Raji (cell line): Measurements from ENCODE around the gene CBX2.

Source experiments
- POLR2A ChIP-seq: IDR thresholded peaks from 2 replicates; pipeline ENCODE4 v1.6.1; 2011; ENCODE audit warnings: low read depth, low read length, control low read depth; ENCODE audit not compliant: insufficient read depth

CBX2 gene

DNA sequence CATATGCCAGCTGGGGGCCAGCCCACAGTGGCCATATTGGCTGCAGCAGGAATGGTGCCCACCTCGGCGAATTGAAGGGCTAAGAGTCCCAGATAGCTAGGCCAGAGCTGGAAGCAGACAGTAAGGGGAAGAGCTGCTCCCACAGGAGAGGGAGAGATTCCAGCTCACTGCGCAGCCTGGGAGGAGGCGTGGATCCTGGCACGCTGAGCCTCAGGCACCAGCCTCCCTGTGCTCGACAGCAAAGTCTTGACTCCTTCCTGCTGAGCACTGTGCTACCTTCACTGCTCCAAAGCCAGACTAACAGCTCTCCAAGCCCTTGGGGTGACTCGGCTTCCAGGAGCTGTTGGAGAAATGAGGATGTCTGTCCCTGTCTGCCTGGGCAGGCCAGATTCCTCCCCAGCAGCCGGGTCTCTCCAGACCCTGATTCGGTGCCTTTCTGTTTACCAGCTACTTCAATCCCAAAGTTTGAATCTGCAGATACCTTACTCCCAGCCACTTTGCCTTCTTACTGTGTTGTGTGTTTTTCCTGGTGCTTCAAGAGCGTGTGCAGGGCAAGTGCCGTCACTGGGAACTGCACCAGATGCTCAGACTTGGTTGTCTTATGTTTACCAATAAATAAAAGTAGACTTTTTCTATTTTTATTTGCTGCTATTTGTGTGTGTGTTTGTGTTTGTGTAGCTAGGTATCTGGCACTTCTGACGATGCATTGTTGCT is 9.1 kb downstream of the CBX2 start:
- TF ChIP-seq POLR2A = no peak

GRCh38 chr17:79788455-79788854 is 10.5 kb downstream of the CBX2 start:
- TF ChIP-seq POLR2A = no peak

- no peak for TF ChIP-seq POLR2A
Observed at GRCh38 chr17:79788989-79789942, 11.3 kb downstream of the CBX2 start.

DNA sequence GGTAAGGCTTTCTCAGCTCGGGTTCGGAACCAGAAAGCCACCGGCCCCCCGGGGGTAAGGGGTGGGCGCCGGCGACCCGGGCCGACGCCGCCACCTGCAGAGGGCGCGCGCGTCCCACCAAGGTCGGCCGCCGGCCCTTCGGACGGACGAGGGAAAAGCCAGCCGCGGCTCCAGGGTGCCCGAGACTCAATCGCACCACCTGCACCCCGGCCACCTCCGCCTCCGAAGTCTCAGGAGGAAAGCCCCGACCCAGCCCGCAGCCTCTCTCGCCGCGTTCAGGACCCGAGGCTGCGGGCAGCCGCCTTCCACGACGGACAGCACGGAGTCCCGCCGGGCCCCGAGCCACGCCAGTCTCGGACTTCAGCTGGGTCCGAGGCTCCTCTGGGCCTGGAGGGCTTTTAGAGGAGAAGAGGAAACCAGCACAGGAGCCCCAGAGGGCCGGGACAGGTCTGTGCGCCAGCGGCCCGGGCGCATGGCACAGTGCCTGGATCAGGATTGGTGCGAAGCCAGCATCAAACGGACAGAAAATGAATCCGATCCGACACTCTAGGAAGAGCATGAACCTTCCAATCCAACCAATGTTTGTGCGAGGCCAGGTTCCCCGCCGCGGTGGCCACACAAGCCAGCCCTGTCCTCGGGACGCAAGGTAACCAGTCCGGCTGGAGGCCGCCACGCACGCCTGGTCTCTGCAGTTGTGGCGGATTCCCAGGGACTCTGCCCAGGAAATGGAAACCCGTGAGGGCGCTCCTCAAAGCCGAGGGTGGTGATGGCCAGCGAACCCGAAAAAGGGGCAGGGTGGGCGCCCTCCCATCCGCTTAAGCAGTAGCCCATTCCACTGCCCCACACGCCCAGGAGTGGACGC is 12.2 kb downstream of the CBX2 start:
- TF ChIP-seq POLR2A = no peak

DNA sequence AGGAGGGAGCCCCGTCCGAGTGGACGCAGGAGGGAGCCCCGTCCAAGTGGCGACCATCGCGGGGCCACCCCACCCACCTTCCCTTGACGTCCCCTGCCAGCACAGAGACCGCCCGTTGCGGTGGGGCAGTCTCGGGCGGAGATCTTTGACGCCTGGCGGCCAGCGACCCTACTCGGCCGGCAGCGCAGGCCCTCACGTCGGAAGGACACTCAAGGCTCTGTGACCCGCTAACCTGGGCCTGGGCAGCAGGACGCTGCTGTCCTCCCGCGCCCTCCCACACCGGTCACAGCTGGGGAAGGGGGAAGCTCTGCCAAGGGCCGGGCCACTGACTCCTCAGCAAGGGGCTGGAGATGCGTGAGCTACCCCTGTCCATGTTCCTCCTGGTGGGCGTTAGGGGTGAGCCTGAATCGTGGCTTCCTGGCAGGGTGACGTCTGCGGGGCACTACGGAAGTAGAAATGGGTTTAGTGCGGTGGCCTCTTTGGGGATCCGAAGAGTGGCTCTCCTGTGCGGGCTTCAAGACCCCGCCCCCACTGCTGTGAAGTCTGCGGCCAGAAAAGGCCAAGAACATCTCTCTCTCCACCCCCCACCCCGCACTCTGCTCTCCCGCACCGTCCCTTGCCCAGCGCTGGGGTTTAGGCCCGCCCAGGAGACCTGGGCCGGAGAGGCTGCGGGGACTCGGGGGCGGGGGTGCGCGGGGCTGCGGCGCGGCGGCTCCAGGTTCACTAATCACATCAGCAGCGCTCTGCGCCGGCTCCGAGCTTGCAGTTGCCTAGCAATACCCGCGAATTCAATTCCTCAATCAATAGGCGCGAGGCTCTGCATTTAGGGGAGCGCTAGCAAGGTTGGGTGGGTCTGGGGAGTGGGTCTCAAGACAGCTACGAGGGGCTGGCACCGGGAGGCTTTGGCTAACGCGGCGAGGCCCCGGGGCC is 13.1 kb downstream of the CBX2 start:
- no peak for TF ChIP-seq POLR2A

DNA sequence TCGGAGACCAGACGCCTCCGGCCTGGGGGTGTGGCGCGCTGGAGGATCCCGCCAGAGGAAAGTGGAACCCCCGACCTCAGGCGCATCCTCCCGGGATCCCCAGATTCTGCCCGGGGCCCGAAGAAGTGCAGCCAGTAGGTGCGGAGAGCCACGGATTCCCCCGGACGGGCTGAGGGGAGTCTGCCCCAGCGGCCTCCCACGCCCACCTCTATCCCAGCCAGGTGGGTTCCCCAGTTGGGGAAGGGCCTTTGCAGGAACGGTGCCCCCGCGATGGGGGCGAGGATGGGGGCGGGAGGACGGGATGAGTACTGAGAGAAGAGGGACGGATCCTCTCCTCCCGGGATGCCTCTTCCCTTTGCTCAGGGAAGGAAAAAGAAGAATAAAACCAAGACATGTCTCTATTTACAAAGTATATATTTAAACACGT is 13.8 kb downstream of the CBX2 start:
- no peak for TF ChIP-seq POLR2A

GRCh38 chr17:79792341-79792871 is 14.5 kb downstream of the CBX2 start:
- no peak for TF ChIP-seq POLR2A

DNA sequence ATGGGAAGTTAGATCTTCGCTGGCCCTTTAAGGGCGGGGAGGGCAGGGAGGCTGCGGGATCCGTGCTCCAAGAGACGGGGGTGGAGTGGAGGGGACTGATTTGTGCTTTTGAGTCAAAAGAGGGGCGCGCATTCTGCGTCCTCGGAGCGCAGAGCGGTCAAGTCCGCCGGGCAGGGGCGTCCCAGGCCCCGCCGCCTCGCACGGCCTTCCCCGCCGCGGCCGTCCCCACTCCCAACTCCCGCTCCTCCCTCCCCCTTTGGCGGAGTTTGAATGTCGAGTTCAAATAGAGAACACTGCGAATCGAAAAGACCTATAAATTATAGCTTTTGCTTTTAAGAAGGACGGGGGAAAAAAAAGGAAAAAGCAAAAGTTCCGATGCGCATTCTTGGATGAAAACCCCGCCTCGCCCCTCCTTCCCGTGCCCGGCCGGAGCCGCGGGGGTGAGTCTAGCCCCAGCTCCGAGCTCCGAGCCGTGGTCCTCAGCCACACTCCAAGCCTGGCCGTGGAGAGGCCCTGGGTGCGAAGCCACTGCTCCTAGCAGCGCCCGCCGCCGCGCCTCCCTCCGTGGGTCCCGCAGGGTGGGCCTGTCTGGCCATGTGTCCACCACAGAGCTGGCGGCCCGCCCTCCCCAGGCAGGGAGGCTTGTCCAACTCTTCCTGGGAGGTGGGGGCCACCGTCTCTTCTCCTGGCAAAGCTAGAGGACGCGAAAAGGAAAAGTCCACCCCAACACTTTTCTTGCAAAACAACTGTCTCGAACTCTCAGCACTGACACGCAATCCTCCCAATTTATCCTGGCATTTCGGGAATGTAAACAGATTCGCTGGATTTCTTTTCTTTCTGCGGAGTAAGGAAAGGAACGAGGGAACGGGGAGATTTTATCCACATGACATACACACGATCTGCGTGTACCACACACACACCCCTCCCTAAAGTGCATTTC is 15.3 kb downstream of the CBX2 start:
- TF ChIP-seq POLR2A = no peak

DNA sequence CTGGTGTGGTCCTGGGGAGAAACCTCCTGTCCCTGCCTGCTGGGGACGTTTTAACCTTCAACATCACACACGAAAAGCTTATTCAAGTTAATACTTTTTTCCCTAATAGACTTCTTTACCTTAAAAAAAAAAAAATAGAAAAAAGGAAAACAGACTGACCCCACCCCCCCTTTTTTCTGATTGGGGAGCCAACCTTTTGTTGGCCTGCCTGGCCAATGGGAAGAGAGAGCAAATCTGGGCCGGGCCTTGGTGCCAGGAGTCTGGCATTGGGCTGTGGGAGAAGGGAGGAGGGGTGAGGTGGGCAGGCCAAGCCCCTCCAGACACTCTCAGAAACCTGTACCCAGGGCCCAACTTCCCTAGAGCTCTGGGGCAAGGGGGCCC is 16.0 kb downstream of the CBX2 start:
- no peak for TF ChIP-seq POLR2A

DNA sequence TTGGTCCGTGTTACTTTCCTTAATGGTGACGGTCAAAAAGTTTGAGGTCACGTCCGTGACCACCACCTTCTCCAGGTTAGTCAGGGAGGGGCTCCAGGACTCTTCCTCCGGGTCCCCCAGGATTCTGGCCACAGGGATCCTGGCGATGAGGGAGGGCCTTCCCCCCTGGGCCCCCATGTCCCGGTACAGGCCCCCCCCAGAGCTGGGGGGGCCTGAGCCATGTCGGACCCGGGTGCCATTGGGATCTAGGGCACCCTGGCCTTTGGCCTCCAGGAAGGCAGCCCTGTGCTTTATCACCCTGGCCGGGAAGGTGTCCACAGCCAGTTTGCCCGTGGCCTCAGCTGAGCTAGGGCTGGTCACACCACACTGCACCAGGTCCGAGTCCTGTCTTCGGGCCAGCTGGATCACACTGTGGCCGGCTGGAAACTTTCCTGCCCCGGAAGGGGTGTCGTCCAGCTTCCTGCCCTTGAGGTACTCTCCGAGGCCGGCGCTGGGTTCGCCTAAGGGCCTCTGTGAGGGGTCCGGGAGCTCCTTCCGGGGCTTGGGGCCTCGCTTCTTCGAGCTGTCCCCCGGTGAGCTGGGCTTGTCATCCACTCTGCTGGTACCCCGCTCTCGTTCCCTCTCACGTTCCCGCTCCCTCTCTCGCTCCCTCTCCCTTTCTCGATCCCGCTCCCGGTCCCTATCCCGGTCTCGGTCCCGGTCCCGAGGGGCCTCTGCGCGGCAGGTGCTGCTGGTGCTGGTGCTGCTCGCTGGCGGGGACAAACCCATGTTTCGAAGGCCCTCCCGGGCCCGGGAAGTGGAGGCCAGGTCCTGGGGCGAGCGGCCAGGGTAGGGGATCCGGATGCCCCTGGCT is 16.9 kb downstream of the CBX2 start:
- TF ChIP-seq POLR2A = no peak

- no peak for TF ChIP-seq POLR2A
Observed at GRCh38 chr17:79795795-79796443, 18.0 kb downstream of the CBX2 start.

GRCh38 chr17:79796444-79796762 is 18.5 kb downstream of the CBX2 start:
- TF ChIP-seq POLR2A = no peak
